Neural progenitor cell (in vitro differentiated cells): ENCODE data around the gene SPAG16.

Experiments
- CTCF ChIP-seq: fragments of 200-600 bp; sonication (generic); IDR thresholded peaks from 2 replicates; pipeline ENCODE4 v1.5.1; 2017; ENCODE audit warnings: antibody characterized with exemption, mild to moderate bottlenecking
- EZH2 ChIP-seq: fragments of 200-600 bp; sonication (generic); IDR thresholded peaks from 2 replicates; pipeline ENCODE4 v1.6.1; 2017; ENCODE audit warnings: antibody characterized with exemption, mild to moderate bottlenecking, moderate library complexity

GRCh38 chr2:214380681-214381080 is 1096.4 kb downstream of the SPAG16 start:
- TF ChIP-seq CTCF (no peak), EZH2 (no peak)
